Adipocyte (in vitro differentiated cells): ENCODE data around the gene C6orf136.

Experiments used
- DNase-seq: peaks from one replicate; pipeline ENCODE4 v3.0.0-alpha.2; 2015; ENCODE audit warnings: low read depth
- H3K27me3 ChIP-seq: replicated peaks from 2 replicates; pipeline ENCODE4 v1.7.0; 2013; ENCODE audit warnings: mild to moderate bottlenecking, low read length, moderate library complexity; ENCODE audit not compliant: control insufficient read depth, insufficient read depth
- H3K36me3 ChIP-seq: 2 replicates; pipeline ENCODE4 v1.7.0; 2013; ENCODE audit warnings: low read length, mild to moderate bottlenecking, moderate library complexity; ENCODE audit not compliant: control insufficient read depth, insufficient read depth, severe bottlenecking
- H3K4me1 ChIP-seq: 2 replicates; pipeline ENCODE4 v1.7.0; 2013; ENCODE audit warnings: mild to moderate bottlenecking, low read length, moderate library complexity; ENCODE audit not compliant: control insufficient read depth, insufficient read depth
- H3K4me3 ChIP-seq: 2 replicates; pipeline ENCODE4 v1.7.0; 2013; ENCODE audit warnings: mild to moderate bottlenecking, low read length, moderate library complexity
- H3K9ac ChIP-seq: 2 replicates; pipeline ENCODE4 v1.7.0; 2013; ENCODE audit warnings: mild to moderate bottlenecking, low read length, moderate library complexity
- H3K9me3 ChIP-seq: 2 replicates; pipeline ENCODE4 v1.7.0; 2013; ENCODE audit warnings: mild to moderate bottlenecking, low read length, moderate library complexity; ENCODE audit not compliant: control insufficient read depth

C6orf136 gene

GRCh38 chr6:30611150-30611855 lies 35.6 kb upstream of the C6orf136 start:
- Histone ChIP-seq H3K9me3 (no peaks in the 10 kb centered on the region), H3K36me3 (peaks cover 40% of the 10 kb centered on the region), H3K4me1 (peaks cover 59% of the 10 kb centered on the region), H3K27me3 (no peaks in the 10 kb centered on the region), H3K9ac (no peak overlapping the region), H3K4me3 (no peak overlapping the region)
- DNase-seq, result no peak

GRCh38 chr6:30611856-30612194 lies 35.1 kb upstream of the C6orf136 start:
- Histone ChIP-seq H3K9ac (no peak overlapping the region), H3K4me1 (peaks cover 54% of the 10 kb centered on the region), H3K4me3 (no peak overlapping the region), H3K9me3 (no peaks in the 10 kb centered on the region), H3K36me3 (peaks cover 40% of the 10 kb centered on the region), H3K27me3 (no peaks in the 10 kb centered on the region)
- DNase-seq, result no peak

- H3K27me3 ChIP-seq, result no peaks in the 10 kb centered on the region
- H3K4me1 ChIP-seq, result peaks cover 51% of the 10 kb centered on the region
- peak; percentile 65 for DNase-seq
- H3K4me3 ChIP-seq, result no peak overlapping the region
- H3K36me3 ChIP-seq, result peaks cover 38% of the 10 kb centered on the region
- no peak overlapping the region for H3K9ac ChIP-seq
- H3K9me3 ChIP-seq, result no peaks in the 10 kb centered on the region
These were observed 34.7 kb upstream of the C6orf136 start for GRCh38 chr6:30612213-30612612.

GRCh38 chr6:30612687-30613248 lies 34.2 kb upstream of the C6orf136 start:
- H3K4me3 ChIP-seq, result no peak overlapping the region
- no peaks in the 10 kb centered on the region for H3K9me3 ChIP-seq
- H3K36me3 ChIP-seq, result peaks cover 32% of the 10 kb centered on the region
- peak overlapping the region; percentile 98 for H3K9ac ChIP-seq
- H3K27me3 ChIP-seq, result no peaks in the 10 kb centered on the region
- peaks cover 45% of the 10 kb centered on the region for H3K4me1 ChIP-seq
- peak; percentile 69 for DNase-seq

- peak overlapping the region; percentile 87 for H3K4me3 ChIP-seq
These were observed 33.5 kb upstream of the C6orf136 start for GRCh38 chr6:30613251-30614043.

GRCh38 chr6:30614044-30614842 lies 32.7 kb upstream of the C6orf136 start:
- no peaks in the 10 kb centered on the region for H3K9me3 ChIP-seq
- H3K4me1 ChIP-seq, result peaks cover 49% of the 10 kb centered on the region
- H3K9ac ChIP-seq, result peak overlapping the region; percentile 98
- peak; percentile 44 for DNase-seq
- H3K4me3 ChIP-seq, result peak overlapping the region; percentile 87
- H3K36me3 ChIP-seq, result peaks cover 20% of the 10 kb centered on the region
- H3K27me3 ChIP-seq, result no peaks in the 10 kb centered on the region

More at GRCh38 chr6:30613251-30614043, 33.5 kb upstream of the C6orf136 start:
- Histone ChIP-seq H3K4me1 (peaks cover 46% of the 10 kb centered on the region), H3K27me3 (no peaks in the 10 kb centered on the region), H3K9ac (peak overlapping the region; percentile 98), H3K36me3 (peaks cover 27% of the 10 kb centered on the region), H3K9me3 (no peaks in the 10 kb centered on the region)
- peak; percentile 37 for DNase-seq

- peak overlapping the region; percentile 87 for H3K4me3 ChIP-seq
- peak overlapping the region; percentile 98 for H3K9ac ChIP-seq
- DNase-seq, result peak; percentile 97
- H3K36me3 ChIP-seq, result peaks cover 21% of the 10 kb centered on the region
- no peaks in the 10 kb centered on the region for H3K27me3 ChIP-seq
- peaks cover 43% of the 10 kb centered on the region for H3K4me1 ChIP-seq
- no peaks in the 10 kb centered on the region for H3K9me3 ChIP-seq
These were observed 32.1 kb upstream of the C6orf136 start for GRCh38 chr6:30614843-30615218.

- Histone ChIP-seq H3K9me3 (no peaks in the 10 kb centered on the region), H3K36me3 (peaks cover 24% of the 10 kb centered on the region), H3K9ac (peak overlapping the region; percentile 98), H3K4me3 (peak overlapping the region; percentile 87), H3K4me1 (peaks cover 40% of the 10 kb centered on the region), H3K27me3 (no peaks in the 10 kb centered on the region)
- peak; percentile 83 for DNase-seq
These were observed 31.5 kb upstream of the C6orf136 start for GRCh38 chr6:30615219-30615957.

- Histone ChIP-seq H3K4me1 (peaks cover 40% of the 10 kb centered on the region), H3K9ac (peak overlapping the region; percentile 98), H3K9me3 (no peaks in the 10 kb centered on the region), H3K4me3 (peak overlapping the region; percentile 87), H3K27me3 (no peaks in the 10 kb centered on the region), H3K36me3 (peaks cover 30% of the 10 kb centered on the region)
- peak; percentile 52 for DNase-seq
These were observed 30.7 kb upstream of the C6orf136 start for GRCh38 chr6:30615958-30616810.
